Tibial nerve (tissue), 4 donors: ENCODE measurements around the gene TNNI3K.

ENCODE experiments used
- CTCF ChIP-seq, 5 experiments: fragments of 200-600 bp in 3 of 5; fragments of 450-650 bp in 2 of 5; sonication (generic) in 3 of 5; IDR thresholded peaks; one replicate each; pipeline ENCODE4 v1.5.1; 2016 to 2019; ENCODE audit warnings: antibody characterized with exemption in 5 of 5, mild to moderate bottlenecking in 3 of 5, moderate library complexity in 2 of 5
- EP300 ChIP-seq, 2 donors: sonication (generic); formaldehyde crosslinking; IDR thresholded peaks; one replicate each; pipeline ENCODE4 v1.6.1; 2017; ENCODE audit warnings: antibody characterized with exemption in 2 of 2, mild to moderate bottlenecking in 1 of 2

GRCh38 chr1:74415935-74416334 lies 180.7 kb downstream of the TNNI3K start:
- TF ChIP-seq CTCF (IDR thresholded peaks at IDR 0.05) (no peak), EP300 (IDR thresholded peaks at IDR 0.05) (no peak)
